IPS DF 19.7 (cell line): Measurements from ENCODE around the gene PATJ.
"Not testable (repeated sequence)": the region's sequence is repeated elsewhere in the genome, so short reads cannot be mapped to it uniquely, and the experiment has no call there.

Experiments used
- DNase-seq: peaks from one replicate; pipeline ENCODE4 v3.0.0-alpha.2; 2013; ENCODE audit warnings: low read depth, low spot score

PATJ gene

GRCh38 chr1:62175568-62176179, 433.4 kb downstream of the PATJ start:
- no peak for DNase-seq

GRCh38 chr1:62176597-62177312, 434.5 kb downstream of the PATJ start:
- no peak for DNase-seq

- DNase-seq: no peak
Measured at GRCh38 chr1:62177621-62178020, 435.3 kb downstream of the PATJ start.

GRCh38 chr1:62178372-62178771, 436.1 kb downstream of the PATJ start:
- DNase-seq: no peak

- DNase-seq: not testable (repeated sequence)
Measured at GRCh38 chr1:62180054-62180453, 437.8 kb downstream of the PATJ start.

- DNase-seq: no peak
Measured at GRCh38 chr1:62180639-62181038, 438.4 kb downstream of the PATJ start.

- no peak for DNase-seq
Measured at GRCh38 chr1:62181532-62181931, 439.3 kb downstream of the PATJ start.

- DNase-seq: not testable (repeated sequence)
Measured at GRCh38 chr1:62182157-62182556, 439.9 kb downstream of the PATJ start.

GRCh38 chr1:62183164-62184020, 441.1 kb downstream of the PATJ start:
- not testable (repeated sequence) for DNase-seq

- DNase-seq: no peak
Measured at GRCh38 chr1:62184336-62184735, 442.1 kb downstream of the PATJ start.

GRCh38 chr1:62185233-62185632, 443.0 kb downstream of the PATJ start:
- DNase-seq: not testable (repeated sequence)

- no peak for DNase-seq
Measured at GRCh38 chr1:62185677-62186076, 443.4 kb downstream of the PATJ start.

GRCh38 chr1:62187548-62187947, 445.3 kb downstream of the PATJ start:
- no peak for DNase-seq

GRCh38 chr1:62188111-62188510, 445.8 kb downstream of the PATJ start:
- DNase-seq: no peak

- DNase-seq: peak; percentile 93
Measured at GRCh38 chr1:62194651-62195544, 452.6 kb downstream of the PATJ start, which contains the start of gene L1TD1. TSS of gene L1TD1 (plus strand) at chr1:62194849. CDS start at chr1:62206629, 11,780 bp downstream.

- DNase-seq: no peak
Measured at GRCh38 chr1:62196086-62196690, 453.9 kb downstream of the PATJ start.

- no peak for DNase-seq
Measured at GRCh38 chr1:62198069-62198780, 455.9 kb downstream of the PATJ start.

- no peak for DNase-seq
Measured at GRCh38 chr1:62198781-62199125, 456.5 kb downstream of the PATJ start.

- DNase-seq: no peak
Measured at GRCh38 chr1:62207187-62207586, 464.9 kb downstream of the PATJ start.

GRCh38 chr1:62208087-62208486, 465.8 kb downstream of the PATJ start:
- no peak for DNase-seq
